Upper lobe of left lung (tissue), 4 donors: Measurements from ENCODE around the gene RASGEF1B.

Experiments
- CTCF ChIP-seq, 6 experiments: fragments of 450-650 bp in 4 of 6; fragments of 200-600 bp in 2 of 6; sonication (generic) in 2 of 6; IDR thresholded peaks; one replicate each; pipeline ENCODE4 v1.5.1; 2016 to 2019; ENCODE audit warnings: antibody characterized with exemption in 6 of 6
- EP300 ChIP-seq, 4 donors: sonication (generic); formaldehyde crosslinking; IDR thresholded peaks; one replicate each; pipeline ENCODE4 v1.5.1; 2017; ENCODE audit warnings: antibody characterized with exemption in 4 of 4, control low read depth in 2 of 4
- POLR2A ChIP-seq, 4 donors: fragments of 450-650 bp; IDR thresholded peaks; one replicate each; pipeline ENCODE4 v1.5.1; 2016 to 2017; ENCODE audit warnings: antibody characterized with exemption in 4 of 4, mild to moderate bottlenecking in 2 of 4
- POLR2AphosphoS5 ChIP-seq, 2 donors: sonication (generic); formaldehyde crosslinking; IDR thresholded peaks; one replicate each; pipeline ENCODE4 v1.5.1; 2017; ENCODE audit warnings: antibody characterized with exemption in 2 of 2

- TF ChIP-seq CTCF (IDR thresholded peaks at IDR 0.05) (no peak), EP300 (IDR thresholded peaks at IDR 0.05) (no peak), POLR2A (IDR thresholded peaks at IDR 0.05) (no peak), POLR2AphosphoS5 (IDR thresholded peaks at IDR 0.05) (no peak)
These were observed 35.8 kb upstream of the RASGEF1B start for GRCh38 chr4:81507530-81507929.
